Fibroblast of villous mesenchyme (primary cell): Measurements from ENCODE around the gene RGS8. TPM values are rescaled to one million over a fixed set of nuclear protein-coding genes. Genes with fewer than 3 reads are reported as not detected.
A peak's percentile ranks its signal among the peaks of the same experiment; 100 is the strongest.

ENCODE experiments used
- DNase-seq: peaks from one replicate; pipeline ENCODE4 v3.0.0-alpha.2; 2010; ENCODE audit warnings: low read depth
- H3K4me3 ChIP-seq: 2 replicates; pipeline ENCODE4 v1.5.1; 2011; ENCODE audit warnings: low read depth, mild to moderate bottlenecking, low read length
- CTCF ChIP-seq: IDR thresholded peaks from 2 replicates; pipeline ENCODE4 v1.5.1; 2012; ENCODE audit warnings: low read depth, mild to moderate bottlenecking, low read length; ENCODE audit not compliant: insufficient read depth
- total RNA-seq: library from RNA; depleted of rRNA; stranded (reverse); fragments of >200 nt; gene quantifications from 2 replicates; pipeline ENCODE4 v1.2.3, GENCODE V29; 2012

The RGS8 gene
- total RNA-seq, 1 donor: not detected

- no peak for DNase-seq
- H3K4me3 ChIP-seq: no peak overlapping the region
- TF ChIP-seq CTCF: no peak
Observed at GRCh38 chr1:182644886-182645285, 39.5 kb downstream of the RGS8 start.

- no peak for DNase-seq
- no peak for TF ChIP-seq CTCF
- H3K4me3 ChIP-seq: no peak overlapping the region
Observed at GRCh38 chr1:182643699-182644098, 40.7 kb downstream of the RGS8 start.

GRCh38 chr1:182642461-182642860 is 41.9 kb downstream of the RGS8 start:
- DNase-seq: no peak
- H3K4me3 ChIP-seq: no peak overlapping the region
- no peak for TF ChIP-seq CTCF

- H3K4me3 ChIP-seq: no peak overlapping the region
- TF ChIP-seq CTCF: no peak
- DNase-seq: no peak
Observed at GRCh38 chr1:182641561-182641960, 42.8 kb downstream of the RGS8 start.

- no peak overlapping the region for H3K4me3 ChIP-seq
- DNase-seq: no peak
- no peak for TF ChIP-seq CTCF
Observed at GRCh38 chr1:182639330-182639729, 45.1 kb downstream of the RGS8 start.

- no peak for TF ChIP-seq CTCF
- DNase-seq: no peak
- H3K4me3 ChIP-seq: no peak overlapping the region
Observed at GRCh38 chr1:182637769-182638168, 46.6 kb downstream of the RGS8 start.

- peak; percentile 40 for DNase-seq
- no peak for TF ChIP-seq CTCF
- no peak overlapping the region for H3K4me3 ChIP-seq
Observed at GRCh38 chr1:182635871-182636270, 48.5 kb downstream of the RGS8 start.
